M059J (cell line): ENCODE results near the gene CAP1. TPM values are rescaled to one million over a fixed set of nuclear protein-coding genes. Genes with fewer than 3 reads are reported as not detected.
"Not testable (repeated sequence)": the region's sequence is repeated elsewhere in the genome, so short reads cannot be mapped to it uniquely, and the experiment has no call there.

ENCODE experiments used
- DNase-seq: peaks from one replicate; pipeline ENCODE4 v3.0.0-alpha.2; 2012; ENCODE audit warnings: low read depth
- total RNA-seq: library from RNA; depleted of rRNA; stranded (reverse); fragments of >200 nt; shearing (Covaris generic); gene quantifications from 2 replicates; pipeline ENCODE4 v1.2.3, GENCODE V29; 2014

Gene CAP1
- total RNA-seq, 1 experiment from 2014 or later = 481 TPM

DNA sequence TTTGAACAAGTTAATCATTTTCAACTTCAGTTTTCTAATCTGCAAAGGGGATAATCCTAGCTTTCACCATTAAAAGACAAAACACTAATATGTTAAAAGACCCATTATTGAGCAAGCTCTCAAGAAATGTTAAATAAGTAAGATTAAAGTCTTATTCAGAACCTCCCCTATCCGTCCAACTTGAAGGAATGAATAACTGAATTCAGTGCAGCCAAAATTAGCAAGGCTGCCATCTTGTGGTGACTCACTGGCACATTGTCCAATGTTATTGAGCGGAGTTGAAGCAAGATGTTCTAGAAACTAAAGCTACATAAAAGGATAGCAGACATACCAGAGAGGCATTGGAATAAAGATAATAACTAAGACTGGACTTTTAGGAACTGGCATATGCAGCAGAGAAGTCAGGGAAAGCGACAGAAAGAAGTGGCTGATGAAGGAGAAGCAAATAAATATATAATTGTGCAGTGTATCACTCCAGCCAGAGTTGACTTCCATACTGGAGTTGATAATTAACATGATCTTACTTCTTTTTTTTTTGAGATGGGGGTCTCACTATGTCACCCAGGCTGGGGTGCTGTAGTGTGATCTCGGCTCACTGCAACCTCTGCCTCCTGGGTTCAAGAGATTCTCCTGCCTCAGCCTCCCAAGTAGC lies 8.2 kb upstream of the CAP1 start:
- peak; percentile 65 for DNase-seq

DNA sequence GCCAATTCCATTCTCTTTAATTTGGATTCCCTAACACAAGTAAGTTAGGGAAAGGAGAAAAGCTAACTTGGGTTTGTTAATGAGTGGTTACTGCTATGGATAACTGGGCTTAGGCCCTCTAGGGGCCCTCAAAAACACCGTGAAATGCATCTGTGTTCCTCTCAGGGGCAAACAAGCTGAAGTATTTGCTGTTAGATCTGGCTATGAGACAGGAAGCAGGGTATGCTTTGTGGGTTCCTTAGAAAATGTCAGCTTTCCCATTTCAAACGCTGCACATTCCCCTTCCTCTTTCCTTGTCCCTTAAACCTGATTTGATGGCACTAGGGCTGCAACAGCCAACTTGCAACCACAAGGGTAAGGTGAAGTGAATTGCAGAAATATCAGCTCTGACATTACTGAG lies 5.7 kb upstream of the CAP1 start:
- no peak for DNase-seq

DNA sequence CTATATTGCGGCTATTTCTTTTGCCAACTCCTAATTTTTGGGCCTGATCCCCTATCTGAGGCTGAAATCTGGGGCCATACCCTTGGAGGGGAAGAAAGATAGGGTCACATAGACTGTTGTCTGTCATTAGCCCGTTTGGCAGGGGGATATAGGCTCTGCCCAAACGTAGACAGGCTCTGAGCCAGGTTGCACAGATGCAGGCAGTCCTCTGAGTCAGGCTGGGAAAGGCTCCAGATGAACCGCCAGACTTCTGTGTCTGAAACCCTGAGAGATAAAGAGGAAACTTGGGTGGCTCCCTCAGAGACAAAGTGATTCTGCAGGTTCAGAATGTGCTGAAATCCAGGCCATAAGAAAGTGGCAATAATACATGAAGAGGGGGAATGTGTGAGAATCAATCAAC lies 4.0 kb upstream of the CAP1 start:
- peak; percentile 81 for DNase-seq

DNA sequence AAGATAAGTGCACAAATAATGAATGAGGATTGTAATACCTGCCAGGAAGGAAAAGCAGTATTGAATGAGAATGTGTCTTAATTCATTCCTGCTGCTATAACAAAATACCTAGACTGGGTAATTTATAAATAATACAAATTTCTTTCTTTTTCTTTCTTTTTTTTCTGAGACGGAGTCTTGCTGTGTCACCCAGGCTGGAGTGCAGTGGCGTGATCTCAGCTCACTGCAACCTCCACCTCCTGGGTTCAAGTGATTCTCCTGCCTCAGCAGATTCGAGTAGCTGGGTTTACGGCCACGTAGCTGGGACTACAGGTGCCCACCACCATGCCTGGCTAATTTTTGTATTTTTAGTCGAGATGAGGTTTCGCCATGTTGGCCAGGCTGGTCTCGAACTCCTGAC lies 3.3 kb upstream of the CAP1 start:
- not testable (repeated sequence) for DNase-seq

DNA sequence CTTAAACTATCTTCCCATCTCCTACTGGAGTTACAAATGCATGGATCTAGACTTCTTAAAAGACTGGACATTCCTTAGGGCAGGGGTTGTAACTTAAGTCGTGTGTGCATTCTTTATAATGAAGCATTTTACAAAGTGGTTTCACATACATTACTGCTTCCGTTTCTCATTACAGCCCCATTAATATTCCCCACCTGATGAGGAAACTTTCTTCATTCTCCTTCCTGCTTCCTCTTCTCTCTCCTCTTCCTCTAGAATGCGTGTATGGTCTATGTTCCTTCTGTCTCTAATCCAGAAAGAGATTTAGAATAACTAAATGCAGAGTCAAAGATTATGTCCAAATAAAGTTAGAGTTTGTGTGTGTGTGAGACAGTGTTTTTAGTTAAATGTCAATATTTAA lies 1.8 kb upstream of the CAP1 start:
- no peak for DNase-seq

DNA sequence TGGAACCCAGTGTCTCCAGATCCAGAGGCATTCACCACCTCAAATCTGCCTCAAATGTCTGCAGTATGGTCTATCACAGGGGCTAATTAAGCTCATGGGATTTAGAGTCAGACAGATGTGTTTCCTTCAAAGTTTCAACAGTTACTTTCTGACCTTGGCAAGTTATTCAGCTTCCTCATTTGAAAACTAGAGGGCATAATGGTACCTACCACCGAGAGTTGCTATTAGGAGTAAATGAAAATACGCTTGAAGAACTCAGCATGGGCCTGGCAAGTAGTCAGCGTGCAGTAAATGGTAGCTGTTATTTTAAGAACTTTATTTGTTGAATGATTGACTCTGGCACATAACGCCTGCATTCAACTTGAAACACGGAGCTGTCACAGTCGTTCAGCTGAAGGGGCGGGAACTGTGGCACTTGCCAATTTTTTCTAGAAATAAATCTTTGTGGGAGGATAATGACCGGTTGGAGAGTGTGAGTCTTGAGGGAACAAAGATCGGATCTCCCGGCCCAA lies 1.2 kb upstream of the CAP1 start:
- peak; percentile 77 for DNase-seq

DNA sequence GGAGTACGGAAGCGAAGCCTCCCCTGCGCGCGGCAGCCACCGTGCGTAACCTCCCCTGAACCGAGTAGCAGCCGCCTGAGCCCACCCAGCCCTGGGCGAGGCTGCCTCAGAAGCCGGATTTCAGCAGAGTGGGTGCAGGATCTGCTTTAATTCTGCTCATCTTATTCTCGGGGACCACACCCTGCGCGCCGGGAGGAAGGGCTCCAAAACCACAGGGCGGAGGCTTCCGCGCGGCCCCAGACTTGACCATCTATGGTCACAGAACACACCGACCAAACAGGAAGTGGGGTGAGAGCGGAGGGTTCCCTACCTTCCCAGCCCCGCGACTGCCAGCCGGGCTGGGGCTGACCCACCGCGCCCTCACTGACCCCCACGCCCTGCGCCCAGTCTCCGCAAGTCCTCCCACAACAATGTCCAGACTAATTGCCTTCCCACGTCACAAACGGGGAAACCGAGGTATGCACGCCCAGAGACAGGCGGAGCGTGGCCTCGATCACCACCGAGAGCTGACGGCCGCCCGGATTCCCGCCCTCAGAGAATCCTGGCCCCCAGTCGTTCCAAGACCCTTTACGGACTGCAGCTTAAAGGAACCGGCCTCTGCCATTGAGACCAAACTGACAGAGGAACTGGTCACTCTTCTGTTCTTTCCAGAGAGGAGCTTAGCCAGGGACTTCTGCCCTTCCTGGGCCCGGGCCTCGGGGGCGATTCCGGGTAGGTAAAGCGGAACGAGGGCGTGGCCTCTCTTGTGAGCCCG lies 595 bp upstream of the CAP1 start:
- peak; percentile 95 for DNase-seq

DNA sequence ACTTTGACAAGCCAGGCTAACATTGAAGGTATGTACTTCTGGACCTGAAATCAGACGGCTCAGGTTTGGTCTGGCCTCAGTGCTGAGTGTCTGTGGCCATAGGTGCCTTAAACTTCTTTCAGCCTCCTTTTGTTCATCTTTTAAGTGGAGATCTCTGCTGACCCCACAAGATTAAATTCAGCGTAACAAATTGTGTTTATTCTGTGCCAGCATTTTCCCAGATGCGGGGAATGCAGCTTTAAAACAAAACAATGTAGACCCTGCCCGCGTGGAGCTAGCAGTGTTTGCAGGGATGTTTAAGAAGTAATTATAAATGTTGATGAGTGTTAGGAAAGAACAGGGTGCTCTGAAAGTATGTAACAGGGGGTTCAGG lies 923 bp downstream of the CAP1 start:
- no peak for DNase-seq

DNA sequence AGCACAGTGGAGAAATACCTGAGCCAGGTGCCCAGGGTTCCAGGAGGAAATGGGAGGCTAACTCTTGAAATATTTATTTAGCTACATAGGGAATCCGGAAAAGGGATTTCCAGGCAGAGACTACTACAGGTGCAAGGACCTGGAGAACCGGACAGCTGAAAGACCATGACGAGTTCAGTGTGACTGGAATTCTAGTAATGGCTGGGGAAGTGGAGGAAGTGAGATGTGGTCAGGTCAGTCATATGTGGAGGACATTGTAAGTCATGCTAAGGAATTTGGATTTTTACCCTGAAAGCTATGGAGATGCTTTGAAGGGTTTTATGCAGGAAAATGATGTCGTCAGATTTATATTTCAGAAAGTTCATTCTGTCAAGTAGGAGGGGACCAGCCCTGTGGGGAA lies 1.8 kb downstream of the CAP1 start:
- peak; percentile 24 for DNase-seq

DNA sequence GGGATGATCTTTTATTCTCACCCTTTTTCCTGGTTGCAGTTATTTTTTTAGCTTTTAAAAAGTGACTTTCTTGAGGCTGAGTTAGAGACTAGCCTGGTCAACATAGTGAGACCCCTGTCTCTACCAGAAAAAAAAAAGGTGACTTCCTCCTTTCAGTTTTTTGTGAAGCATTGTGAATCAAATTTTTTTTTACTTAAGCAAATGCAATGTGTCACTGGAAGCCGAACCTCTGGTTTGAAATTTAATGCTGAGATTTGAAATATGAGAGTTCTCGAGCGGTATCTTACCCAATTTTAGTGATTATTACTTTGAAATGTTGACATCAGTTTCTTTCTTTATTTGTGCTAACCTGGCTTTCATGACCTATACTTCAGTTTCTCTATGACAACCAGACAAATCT lies 3.6 kb downstream of the CAP1 start:
- no peak for DNase-seq

DNA sequence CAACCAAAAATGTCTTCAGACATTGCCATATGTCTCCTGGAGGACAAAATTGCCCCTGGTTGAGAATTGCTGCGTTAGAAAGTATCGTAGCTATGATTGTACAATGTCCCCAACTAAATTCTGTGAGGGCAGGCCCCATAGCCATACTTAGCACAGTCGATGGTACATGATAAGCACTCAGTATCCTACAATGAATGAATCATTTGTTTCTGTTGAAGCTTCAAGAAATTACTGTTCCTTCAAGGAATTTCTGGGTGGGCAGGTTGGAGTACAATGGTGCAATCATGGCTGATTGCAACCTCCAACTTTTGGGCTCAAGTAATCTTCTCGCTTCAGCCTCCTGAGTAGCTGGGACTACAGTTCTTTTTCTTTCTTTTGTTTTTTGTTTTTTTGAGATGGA lies 4.7 kb downstream of the CAP1 start:
- no peak for DNase-seq

DNA sequence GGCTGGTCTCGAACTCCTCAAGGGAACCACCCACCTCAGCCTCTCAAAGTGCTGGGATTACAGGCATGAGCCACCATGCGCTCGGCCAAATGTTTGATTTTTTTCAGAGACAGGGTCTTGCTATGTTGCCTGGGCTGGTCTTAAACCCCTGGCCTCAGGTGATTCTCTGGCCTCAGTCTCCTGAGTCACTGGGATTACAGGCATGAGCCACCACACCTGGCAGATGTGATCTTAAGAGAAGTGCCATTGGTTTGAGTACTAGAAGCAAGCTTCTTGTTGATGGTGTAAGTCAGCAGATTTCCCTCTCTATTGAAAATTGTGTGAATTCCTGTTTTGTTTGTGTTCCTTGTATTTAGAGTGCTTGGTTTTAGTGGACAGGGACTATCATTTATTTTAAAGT lies 5.2 kb downstream of the CAP1 start:
- DNase-seq = no peak

DNA sequence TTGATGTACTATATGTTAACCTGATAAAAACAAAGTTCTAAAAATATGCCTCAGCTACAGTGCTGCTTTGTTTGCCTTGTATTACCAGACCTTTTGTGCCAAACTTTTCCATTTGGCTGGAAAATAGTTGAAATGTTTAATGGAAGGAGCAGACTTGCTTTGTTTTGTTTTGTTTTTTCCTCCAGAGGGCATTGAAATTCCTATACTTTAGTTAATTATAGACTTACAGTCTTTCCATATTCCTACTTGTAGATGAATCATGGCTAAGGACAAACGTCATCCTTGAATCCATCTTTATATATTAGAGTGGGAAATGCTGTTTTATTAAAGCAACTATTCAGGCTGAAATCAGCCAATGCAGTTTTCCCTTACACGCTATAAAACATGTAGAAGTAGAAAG lies 6.7 kb downstream of the CAP1 start:
- DNase-seq = no peak

DNA sequence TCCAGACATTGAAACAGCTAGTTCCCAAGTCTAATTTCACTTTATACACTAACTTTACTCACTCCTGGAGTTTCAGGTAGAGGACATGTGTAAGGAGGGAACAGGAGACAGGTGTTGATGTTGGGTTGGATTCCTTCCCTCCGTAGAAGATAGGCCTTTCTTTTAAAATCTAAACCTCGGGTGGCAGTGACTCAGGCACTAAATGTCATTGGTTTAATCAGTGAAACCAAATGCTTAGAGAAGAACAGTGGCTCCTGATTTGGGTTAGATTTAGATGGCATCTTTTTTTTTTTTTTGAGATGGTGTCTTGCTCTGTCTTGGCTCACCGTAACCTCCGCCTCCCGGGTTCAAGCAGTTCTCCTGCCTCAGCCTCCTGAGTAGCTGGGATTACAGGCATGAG lies 7.2 kb downstream of the CAP1 start:
- DNase-seq = no peak

DNA sequence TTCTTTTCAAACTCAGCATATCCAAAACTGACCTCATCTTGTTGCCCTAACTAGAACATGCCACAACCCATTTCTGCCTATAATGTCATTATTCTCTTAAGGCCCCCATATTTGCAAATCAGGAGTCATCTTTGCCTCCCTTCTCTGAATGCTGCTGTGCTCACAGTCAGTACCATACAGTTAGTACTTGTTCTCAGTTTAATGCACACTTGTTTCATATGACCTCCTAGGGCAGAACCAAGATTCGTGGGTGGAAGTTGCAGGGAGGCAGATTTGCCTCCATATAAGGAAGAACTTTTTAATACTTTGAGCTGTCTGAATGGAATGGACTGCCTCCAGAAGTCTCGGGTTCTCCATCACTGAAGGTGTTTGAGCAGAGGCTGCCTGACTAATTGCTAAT lies 9.2 kb downstream of the CAP1 start:
- no peak for DNase-seq

DNA sequence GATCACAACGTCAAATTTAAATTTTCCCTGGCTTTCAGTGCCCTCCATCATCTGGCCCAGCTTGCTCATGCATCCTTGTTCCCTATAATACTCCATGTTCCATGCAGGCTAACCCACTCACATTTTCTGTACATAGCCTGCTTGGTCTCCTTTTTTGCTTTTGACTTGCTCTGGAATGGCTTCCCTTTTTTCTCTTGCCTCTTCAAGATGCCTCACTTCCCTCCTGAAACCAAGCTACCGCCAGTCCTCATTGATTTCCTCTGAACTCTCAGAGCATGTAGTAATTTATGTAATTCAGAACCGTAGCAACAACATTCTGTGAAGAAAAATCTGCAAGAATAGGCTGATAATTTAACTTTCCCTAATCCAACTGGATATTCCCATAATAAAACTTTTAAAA lies 10.3 kb downstream of the CAP1 start:
- DNase-seq = no peak

DNA sequence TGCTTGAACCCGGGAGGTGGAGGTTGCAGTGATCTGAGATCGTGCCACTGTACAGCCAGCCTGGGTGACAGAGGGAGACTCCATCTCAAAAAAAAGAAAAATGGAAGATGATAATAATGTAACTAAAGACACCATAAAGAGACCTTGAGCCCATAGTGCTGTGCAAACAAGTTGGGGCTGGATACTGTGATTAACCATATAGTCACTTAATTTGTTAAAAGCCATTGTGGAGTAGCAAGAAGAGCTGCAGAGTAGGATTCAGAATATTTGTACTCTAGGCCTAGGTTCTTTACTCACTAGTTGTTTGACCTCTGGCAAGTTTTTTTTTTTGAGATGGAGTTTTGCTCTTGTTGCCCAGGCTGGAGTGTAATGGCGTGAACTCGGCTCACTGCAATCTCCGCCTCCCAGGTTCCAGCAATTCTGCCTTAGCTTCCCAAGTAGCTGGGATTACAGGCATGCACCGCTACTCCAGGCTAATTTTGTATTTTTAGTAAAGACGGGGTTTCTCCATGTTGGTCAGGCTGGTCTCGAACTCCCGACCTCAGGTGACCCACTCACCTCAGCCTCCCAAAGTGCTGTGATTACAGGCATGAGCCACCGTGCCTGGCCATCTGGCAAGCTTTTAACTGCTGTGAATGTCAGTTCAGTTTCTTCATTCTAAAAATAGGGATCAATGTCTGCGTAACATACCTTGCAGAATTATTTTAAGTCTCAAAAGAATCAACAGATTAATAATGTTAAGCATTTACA lies 12.8 kb downstream of the CAP1 start:
- DNase-seq = no peak

DNA sequence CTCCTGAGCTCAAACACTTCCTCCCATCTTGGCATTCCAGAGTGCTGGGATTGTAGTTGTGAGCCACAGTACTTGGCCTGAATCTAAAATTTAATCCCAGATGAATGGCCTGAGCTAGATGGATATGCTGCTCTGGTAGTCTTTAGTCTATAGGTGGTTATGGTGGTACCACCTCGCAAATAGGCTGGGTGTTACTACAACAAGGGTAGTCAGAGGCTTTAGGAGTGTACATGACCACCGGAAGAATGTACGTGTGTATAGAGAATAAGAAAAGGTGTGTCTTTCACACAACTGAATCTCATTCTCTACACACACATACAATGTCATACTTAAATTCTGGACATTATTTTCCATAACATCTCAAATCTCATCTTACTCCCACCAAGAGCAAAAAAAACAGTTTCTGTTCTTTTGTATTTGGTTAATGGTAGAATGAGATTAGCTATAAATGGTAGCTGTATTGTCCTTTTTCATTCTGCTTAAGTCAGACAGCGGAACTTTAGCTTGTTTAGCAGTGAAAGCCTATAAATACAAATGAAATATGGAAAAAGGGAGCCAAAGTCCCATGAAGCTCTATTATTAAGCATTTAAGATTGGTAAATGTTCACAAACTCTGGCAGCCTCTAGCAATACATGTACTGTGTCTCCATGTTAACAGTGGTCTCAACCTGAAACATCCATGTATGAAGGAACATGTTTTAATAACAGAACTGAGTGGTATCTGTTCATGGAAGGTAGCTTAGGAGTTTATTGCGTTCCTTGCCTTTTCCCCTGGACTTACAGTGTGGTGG lies 16.2 kb downstream of the CAP1 start:
- no peak for DNase-seq

DNA sequence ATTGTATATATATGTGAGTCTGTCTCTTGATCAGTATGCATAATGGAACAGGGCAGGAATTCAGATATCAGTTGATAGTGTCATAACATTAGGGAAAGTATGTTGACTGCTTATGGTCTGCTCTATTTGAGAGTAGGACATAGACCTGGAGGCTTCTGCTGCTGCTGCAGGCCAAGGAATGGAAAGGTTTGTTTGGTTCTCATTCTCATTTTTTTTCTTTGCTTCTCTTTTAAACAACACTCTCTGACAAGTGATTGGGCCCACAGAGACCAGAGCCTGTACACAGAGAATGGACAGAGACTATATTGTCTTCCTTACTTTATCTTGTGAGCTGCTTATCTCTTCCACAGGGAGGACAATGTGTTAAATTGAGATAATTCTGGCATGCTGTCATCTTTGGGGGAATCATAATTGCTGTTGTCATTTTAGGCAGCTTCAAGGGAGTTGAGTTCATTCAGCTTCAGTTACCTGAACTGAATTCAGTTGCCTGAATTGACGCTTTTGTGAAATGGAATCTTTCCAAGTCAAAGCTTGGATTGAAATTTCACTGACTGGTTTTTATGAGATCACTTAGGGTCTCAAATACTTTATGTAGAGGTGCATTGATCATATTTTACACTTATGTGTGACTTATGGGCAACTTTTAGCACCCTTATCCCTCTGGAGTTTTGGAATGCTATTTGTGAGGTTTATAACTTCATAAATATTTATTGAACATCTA lies 16.9 kb downstream of the CAP1 start:
- DNase-seq = no peak

DNA sequence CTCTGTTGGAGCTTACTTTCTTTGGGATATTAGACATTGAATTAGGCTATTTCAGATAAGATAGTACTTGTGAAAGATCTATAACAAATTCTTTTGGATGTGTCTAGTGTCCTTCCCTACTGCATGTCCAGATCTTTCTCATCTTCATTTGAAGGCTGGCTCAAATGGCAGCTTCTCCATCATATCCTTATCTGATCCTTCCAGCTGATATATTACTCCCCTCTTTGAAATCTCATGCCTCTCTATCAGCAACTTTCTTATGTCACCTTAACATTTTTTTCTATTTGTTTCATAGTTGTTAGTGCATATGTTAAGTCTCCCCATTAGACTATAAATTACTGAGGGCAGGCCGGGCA lies 17.5 kb downstream of the CAP1 start:
- DNase-seq = no peak
